Daoy (cell line): Measurements from ENCODE around the gene ITIH2. TPM values are rescaled to one million over a fixed set of nuclear protein-coding genes. Genes with fewer than 3 reads are reported as not detected.
"Not testable (repeated sequence)": the region's sequence is repeated elsewhere in the genome, so short reads cannot be mapped to it uniquely, and the experiment has no call there.

Experiments used
- DNase-seq: peaks from one replicate; pipeline ENCODE4 v3.0.0-alpha.2; 2015; ENCODE audit warnings: low read depth
- total RNA-seq: library from RNA; depleted of rRNA; stranded (reverse); fragments of >200 nt; shearing (Covaris generic); gene quantifications from 2 replicates; pipeline ENCODE4 v1.2.3, GENCODE V29; 2014

Gene ITIH2
- total RNA-seq, 1 experiment from 2014 or later, result not detected

DNA sequence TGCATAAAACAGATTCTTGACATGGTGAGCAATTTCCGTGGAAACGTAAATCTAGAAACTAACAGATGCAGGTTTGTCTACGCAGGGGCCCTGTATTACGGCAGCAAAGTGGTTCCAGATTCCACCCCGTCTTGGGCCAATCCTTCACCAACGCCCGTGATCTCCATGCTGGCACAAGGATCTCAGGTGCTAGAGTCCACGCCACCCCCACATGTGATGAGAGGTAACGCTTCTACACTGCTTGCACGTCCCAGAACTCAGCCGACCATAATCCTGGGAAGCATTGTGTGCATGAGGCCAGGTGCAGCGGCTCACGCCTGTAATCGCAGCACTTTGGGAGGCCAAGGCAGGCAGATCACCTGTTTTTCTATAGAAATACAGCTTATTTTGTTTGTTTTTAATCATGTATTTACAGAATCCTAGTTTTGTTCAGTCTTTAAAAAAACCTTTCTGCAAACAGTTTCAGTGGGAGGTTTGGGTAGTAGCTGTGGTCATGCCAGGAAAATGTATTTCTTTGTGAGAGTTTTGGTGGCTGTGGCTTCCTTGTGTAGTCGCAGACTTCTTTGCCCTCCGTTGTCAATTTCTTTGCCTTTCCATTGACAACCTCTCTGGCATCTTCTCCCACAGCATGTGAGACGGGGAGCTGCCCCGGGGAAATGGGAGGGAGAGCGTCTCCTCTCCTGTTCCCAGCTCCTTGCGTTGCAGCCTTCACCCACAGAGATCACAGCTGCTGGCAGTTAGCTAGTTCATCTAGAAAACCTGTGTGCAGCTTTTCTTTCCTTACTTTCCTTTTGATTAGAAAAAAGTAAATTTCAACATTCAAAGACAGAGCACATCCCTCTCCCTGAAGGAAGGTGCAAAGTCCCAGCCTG, 35.7 kb downstream of the ITIH2 start:
- DNase-seq, result no peak

DNA sequence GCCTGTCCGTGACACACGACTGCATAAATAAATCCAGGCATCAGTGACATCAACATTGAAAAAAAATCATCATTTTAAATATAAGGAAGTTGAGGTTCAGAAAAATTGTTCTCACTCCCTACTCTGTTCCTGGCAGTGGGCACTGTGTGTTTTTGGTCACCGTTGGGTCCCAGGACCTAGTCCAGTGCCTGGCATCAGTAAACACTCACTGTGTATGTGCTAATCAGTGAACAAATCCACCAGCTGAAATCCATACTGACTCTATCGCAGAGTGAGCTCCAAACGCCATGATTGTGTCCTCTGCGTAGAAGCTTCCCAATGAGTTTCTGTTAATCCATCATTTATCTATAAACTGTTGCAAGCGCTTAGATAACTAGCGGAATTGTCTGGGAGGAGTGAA, 41.2 kb downstream of the ITIH2 start:
- DNase-seq, result no peak

DNA sequence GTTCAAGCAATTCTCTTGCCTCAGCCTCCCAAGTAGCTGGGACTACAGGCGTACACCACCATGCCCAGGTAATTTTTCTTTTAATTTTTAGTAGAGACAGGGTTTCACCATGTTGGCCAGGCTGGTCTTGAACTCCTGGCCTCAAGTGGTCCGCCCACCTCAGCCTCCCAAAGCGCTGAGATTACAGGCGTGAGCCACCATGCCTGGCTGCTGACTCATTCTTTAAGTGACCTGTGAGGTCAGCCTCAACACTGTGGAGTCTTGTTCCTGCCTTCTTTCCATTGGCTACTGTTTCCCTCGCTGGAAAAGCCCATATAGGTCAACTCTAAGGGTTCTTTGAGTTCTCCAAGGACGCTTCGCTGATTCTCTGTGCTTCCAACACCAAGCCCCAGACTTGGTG, 45.5 kb downstream of the ITIH2 start:
- peak; percentile 4 for DNase-seq

DNA sequence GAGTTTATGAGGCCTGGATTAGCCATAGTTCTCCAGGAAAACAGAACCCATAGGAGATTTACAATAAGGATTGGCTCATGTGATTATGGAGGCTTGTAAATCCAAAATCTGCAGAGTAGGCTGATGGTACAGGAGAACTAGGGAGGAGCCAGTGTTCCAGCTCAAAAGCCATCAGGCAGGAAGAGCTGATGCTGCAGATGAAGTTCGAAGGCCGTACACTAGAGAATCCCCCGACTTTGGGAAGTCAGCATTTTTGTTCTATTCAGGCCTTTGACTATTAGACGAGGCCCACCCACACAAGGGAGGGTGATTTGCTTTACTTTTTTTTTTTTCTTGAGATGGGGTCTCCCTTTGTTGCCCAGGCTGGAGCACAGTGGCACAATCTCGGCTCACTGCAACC, 47.1 kb downstream of the ITIH2 start:
- no peak for DNase-seq

DNA sequence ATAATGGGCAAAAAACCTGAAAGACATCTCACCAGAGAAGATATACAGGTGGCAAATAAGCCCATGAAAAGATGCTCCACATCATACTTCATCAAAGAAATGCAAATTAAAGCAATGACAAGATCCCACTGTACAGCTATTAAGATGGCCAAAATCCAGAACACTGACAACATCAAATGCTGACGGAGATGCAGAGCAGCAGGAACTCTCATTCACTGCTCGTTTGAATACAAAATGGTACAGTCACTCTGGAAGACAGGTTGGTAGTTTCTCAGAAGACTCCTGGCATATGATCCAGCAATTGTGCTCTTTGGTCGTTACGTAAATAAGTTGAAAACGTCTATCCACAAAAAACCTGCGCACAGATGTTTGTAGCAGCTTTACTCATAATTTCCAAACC, 49.1 kb downstream of the ITIH2 start:
- DNase-seq, result no peak

DNA sequence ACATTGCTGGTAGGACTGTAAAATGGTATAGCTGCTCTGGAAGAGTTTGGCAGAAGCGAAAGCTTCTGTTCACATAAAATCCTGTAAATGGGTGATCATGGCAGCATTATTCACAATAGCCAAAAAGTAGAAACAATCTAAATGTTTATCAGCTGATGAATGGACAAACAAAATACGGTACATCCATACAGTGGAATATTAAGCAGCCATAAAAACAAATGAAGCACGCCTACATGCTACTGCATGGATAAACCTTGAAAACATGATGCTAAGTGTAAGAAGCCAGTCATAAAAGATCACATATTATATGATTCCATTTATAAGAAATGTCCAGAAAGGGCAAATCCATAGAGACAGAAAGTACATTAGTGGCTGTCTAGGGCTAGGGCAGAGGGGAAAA, 52.0 kb downstream of the ITIH2 start:
- DNase-seq, result no peak

DNA sequence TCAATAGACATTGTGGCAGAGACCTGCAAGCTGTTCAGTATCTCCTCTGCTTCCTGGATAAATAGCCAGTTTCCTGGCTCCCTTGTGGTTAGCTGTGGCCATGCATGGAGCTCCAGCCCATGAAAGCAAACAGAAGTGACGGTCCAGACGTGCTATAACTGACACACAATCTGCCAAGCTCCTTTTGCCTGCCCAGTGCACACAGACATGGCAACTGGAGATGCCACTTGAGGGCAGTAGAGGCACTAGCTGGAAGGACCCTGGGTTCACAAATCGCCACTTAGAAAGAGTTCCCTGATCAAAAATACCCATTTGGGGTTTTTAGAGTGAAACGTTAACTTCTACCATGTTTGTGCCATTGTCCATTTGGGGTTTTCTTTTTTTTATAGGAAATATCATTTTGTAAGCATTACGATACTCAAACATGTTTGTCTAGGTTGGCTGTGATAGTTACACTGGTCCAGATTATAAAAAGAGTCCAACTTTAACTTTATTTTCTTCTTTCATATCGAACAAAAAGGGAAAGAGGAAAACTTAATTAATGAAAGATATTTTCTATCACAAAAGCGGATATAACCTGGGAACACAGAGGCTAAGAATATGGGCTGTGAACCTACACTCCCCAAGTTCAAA, 53.4 kb downstream of the ITIH2 start:
- peak; percentile 6 for DNase-seq

DNA sequence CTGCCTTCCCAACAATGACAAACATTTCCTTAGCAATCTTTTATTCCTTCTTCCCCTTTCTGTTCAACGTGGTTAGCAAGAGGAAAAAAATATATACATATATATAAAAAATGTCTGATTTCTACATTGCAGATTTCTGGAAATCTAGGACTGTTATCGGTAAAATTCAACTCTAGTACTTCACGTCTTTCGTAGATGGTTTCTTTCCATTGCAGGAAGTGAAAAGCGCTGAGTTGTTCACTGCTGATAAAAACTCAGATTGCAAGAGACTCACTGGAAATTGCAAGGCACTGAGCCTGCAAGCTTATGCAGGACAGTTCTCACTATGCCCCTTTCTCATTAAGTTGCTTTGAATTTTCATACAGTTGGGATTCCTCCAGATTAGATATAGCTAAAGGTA, 60.8 kb downstream of the ITIH2 start:
- DNase-seq, result no peak

DNA sequence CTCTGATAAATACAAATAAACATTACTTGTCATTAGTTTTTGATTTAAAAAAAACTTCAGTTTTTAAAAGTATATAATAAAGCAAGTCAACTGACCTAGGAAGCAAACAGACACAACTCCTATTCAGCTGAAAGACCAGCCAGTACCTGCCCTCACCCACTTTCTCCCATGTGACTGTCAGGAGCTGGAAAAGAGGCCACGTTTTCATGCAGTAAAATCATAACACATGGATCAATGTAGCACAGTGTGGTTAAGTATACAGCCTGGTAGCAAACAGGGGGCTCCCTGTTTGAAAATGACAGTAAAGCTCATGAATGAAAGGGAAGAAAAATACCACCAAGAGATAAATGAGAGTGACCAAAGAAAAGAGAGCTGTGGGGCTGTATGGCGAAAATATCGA, 63.1 kb downstream of the ITIH2 start:
- no peak for DNase-seq

DNA sequence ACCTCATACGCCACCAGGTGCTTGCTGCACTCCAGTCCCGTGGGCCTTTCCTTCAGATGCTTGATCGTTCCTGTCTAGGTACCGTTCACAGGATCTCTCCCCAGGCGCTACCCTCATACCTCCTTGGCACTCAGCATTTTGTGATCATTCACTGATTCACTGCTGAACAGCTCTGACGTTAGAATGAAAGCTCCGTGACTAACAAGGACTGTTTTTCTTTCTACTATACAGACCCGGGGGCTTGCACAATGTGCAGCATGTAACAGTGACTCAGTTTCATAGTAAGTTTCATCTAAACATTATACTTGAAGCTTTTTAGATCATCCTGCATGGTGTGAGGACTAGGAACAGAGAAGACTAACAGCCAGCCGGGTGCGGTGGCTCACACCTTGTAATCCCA, 64.1 kb downstream of the ITIH2 start:
- no peak for DNase-seq

DNA sequence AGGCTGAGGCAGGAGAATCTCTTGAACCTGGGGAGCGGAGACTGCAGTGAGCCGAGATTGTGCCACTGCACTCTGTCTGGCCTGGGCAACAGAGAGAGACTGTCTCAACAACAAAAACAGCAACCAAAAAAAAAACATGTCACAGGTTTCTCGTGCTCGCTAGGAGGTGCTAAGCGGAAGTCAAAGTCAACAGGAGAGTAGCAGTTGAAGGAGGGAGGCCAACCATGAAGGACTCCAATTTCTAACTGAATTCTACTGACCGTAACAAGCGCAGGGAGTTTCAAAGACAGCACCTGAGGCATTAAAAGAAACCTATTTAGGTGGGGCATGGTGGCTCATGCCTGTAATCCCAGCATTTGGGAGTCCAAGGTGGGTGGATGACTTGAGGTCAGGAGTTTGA, 65.3 kb downstream of the ITIH2 start:
- DNase-seq, result no peak

DNA sequence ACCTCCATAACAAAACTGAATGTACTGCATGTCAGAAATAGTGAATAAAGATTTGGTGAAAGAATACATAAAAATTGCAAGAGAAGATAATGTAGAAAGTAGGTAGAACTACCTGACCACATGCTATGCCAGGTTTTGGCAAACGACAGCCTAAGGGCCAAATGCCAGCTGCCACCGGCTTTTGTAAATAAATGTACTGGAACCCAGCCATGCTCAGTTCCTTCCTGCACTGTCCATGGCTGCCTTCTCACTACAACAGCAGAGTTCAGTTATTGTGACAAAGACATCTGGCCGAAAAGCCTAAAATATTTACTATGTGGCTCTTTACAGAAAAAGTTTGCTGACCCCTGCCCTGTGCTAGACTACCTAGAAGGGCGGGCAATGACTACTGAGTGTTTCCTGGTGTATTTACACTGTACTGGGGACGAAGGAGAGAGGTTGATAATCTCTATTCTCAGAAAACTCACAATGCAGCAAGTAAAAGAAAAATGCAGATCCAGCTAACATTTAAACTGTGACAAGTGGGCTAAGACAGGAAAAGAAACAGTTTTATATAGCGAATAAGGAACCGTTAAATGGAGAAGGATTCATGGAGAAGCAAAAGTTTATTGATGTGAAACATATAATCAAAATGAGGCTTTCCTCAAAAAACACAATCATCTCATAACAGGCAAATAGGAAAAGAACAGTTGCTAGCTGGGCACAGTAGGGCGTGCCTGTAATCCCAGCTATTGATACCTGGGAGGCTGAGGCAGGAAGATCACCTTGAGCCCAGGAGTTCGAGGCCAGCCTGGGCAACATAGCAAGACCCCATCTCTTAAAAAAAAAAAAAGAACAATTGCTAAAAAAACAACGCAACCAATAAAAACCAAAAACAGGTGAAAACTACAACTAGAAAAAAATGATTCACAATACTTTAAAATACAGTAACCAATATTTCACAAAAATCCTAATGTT, 71.0 kb downstream of the ITIH2 start:
- no peak for DNase-seq

DNA sequence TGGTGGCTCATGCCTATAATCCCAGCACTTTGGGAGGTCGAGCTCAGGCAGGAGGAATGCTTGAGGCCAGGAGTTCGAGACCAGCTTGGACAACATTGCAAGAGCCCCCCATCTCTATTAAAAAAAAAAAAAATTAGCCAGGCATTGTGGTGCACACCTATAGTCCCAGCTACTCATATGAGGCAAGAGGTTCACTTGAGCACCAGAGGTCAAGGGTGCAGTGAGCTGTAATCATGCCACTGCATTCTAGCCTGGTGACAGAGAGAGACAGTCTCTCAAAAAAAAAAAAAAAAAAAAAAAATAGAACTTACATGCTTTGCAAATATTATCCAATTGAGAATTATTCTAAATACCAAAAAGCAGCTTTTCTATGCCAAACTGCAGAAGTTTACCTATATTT, 73.7 kb downstream of the ITIH2 start:
- no peak for DNase-seq

DNA sequence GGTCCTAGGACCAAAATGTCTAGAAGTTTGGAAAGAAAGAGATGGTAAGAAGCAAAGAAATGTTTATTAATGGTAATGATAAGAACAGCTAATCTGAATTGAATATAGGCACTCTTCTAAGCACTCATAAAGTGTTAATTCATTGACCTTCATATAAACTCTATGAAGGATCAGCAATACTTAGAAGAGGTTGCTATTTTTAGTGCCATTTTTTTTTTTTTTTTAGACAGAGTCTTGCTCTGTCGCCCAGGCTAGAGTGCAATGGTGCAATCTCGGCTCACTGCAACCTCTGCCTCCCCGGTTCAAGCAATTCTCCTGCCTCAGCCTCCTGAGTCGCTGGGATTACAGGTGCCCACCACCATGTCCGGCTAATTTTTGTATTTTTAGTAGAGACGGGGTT, 79.1 kb downstream of the ITIH2 start:
- not testable (repeated sequence) for DNase-seq

DNA sequence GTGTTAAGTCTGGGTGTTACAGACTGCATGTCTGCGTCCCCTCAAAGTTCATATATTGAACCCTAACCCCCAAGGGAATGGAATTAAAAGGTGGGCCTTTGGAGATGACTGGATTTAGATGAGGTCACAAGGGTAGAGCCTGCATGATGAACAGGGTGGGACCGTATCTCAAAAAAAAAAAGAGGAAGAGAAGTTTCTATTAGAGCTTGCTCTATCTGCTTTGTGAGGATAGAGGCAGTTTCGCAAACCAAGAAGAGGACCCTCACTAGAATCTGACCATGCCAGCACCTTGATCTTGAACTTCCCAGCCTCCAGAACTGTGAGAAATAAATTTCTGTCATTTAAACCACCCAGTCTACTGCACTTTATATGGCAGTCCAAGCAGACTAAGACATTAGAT, 83.3 kb downstream of the ITIH2 start:
- DNase-seq, result no peak

DNA sequence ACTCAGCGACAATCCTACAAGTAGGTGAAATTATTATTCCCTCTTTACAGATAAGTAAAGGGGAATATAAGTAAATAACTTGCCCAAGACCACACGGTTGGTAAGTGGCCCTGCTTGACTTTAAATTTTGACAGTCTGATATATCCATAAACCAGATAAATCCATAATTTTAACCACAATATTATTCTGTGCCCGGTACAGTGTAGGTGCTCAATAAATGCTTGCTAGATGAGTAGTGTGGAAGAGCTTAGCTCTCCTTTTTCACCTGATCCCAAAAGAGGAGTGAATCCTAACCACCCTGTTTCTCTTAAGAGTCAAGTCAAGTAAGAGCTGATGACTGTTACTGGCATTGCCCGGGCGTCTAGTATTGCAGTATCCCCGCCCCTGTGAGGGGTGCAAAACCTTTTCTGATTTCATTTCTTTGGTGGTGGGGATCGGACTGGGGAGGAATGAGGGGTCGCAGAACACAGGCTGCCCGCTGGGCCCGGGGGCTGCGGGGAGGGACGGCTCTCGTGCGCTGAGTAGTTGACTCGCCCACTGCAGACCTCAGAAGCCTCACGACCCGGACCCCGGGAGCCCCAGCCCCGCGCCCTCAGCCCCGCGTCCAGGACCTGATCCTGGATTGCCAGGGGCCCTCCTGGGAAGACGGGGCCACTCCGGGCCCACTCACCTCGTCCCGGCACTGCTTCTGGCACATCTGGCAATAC, 84.2 kb downstream of the ITIH2 start:
- DNase-seq, result peak; percentile 9

DNA sequence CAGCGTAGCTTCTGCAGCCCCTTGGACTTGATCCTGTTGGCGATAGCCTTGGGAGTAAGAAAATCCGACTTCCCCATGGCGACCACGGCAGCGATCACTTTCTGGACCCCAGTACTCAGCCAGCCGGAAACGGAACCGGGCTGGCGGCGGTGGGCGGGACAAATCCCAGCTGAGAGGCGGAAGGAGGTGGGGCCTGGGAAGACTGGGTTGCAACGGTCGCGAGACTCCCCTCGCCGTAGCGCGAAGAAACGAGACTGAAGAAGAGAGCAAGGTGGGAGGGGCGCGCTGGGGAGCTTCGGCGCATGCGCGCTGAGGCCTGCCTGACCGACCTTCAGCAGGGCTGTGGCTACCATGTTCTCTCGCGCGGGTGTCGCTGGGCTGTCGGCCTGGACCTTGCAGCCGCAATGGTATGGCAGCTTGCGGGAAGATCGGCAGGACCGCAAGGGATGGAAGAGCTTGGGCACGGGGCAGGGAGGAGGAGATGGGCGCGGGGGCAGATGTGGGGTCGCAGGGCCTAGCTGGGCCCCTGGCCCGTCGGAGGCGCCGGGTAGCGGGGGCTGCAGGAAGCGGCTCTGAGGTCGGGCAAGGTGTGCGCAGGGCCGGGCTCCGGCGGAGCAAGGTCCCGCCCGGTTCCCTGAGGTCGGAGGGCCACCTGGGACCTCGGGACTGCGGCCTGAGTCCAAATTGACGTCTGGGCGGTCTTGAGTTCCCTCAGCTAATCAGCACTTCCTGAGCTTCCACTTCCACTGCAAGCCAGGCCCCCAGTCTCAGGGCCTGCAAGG, 84.9 kb downstream of the ITIH2 start, which contains the start of the genes ATP5F1C and KIN:
Gene ATP5F1C, plus strand, starts transcription at position 321 of the 782 bp plus-strand sequence. Its CDS starts 31 bp downstream, at position 352.
Gene KIN, minus strand, starts transcription at position 137 of the 782 bp plus-strand sequence. Its CDS starts 60 bp downstream, at position 77.
- DNase-seq, result peak; percentile 96

DNA sequence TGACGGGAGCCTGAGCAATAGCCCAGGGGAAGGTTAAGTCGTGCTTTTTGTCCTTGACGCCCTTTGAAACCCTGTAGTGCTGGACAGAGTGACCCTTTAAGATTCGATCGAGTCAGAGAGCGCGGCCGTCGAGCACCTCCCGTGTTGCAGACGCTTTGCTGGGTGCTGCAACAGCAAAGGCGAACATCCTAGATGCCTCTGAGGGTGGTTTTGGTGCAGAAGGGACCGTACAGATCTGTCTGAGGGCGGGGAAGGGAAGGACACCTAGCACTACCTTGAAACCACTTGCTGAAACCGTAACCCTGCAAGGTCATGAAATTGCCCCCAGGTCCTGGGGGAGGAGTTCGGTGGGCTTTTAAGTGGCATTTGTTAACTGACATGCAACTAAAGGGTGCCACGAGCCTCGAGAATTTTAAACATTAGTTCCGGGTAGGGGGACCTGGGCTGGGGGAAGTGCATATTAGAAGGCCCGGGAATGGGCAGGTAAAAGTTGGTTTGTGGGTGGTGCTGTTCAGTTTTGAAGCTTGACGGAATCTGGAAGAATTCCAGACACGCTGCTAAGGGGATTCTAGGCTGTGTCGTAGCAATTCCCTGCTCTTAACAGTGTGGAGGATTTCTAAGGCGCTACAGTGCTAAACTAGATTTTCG, 85.6 kb downstream of the ITIH2 start:
- peak; percentile 21 for DNase-seq

DNA sequence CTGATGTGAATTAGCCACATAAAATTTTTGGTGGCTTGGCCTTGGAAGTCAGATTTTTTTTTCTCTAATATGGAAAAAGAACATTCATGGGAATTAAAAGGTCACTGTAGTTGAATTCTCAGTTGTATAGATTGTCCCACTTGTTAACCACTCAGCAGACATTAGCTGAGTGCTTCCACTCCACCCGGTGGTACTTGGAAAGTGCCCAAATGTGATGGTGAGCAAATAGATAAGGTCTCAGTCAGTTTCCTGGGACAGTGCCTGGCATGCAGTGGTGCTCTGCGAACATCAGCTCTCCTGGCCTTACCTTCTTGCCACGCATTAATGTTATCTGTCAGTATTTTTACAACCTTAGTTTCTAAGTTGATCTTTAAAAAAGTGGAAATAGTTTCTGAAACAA, 86.3 kb downstream of the ITIH2 start:
- peak; percentile 40 for DNase-seq

DNA sequence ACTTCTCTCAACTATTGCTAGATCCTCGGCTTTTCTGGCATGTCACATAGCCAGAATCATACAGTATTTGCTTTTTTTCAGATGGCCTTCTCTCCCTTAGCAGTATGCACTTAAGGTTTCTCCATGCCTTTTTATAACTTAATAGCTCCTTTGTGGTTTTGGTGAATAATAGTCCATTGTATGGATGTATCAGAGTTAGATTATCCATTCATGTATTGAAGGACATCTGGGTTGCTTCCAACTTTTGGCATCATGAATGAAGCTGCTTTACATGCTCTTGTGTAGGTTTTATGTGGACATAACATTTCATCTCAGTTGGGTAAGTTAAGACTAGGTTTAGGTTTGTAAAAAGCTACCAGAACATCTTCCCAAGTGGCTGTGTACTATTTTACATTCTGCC, 89.4 kb downstream of the ITIH2 start:
- DNase-seq, result no peak
